BE2C (cell line): ENCODE measurements around the gene VAMP1.

Experiments
- DNase-seq: peaks from one replicate; pipeline ENCODE4 v3.0.0-alpha.2; 2020
- H3K27me3 ChIP-seq: fragments of 250-450 bp; sonication (Bioruptor Pico); 2 replicates; pipeline ENCODE4 v1.5.1; 2020; ENCODE audit warnings: mild to moderate bottlenecking
- H3K36me3 ChIP-seq: fragments of 250-450 bp; sonication (Bioruptor Pico); 2 replicates; pipeline ENCODE4 v1.5.1; 2020; ENCODE audit warnings: mild to moderate bottlenecking
- H3K4me1 ChIP-seq: fragments of 250-450 bp; sonication (Bioruptor Pico); 2 replicates; pipeline ENCODE4 v1.5.1; 2020
- H3K4me3 ChIP-seq: 2 replicates; pipeline ENCODE4 v1.5.1; 2011; ENCODE audit warnings: low read depth, low read length
- H3K9me3 ChIP-seq: fragments of 250-450 bp; sonication (Bioruptor Pico); 2 replicates; pipeline ENCODE4 v1.5.1; 2020
- CTCF ChIP-seq: IDR thresholded peaks from 2 replicates; pipeline ENCODE4 v1.5.1; 2012; ENCODE audit warnings: mild to moderate bottlenecking, low read depth, low read length

VAMP1 gene

GRCh38 chr12:6426882-6427671, 43.4 kb downstream of the VAMP1 start:
- Histone ChIP-seq H3K4me1 (peaks cover 4% of the 10 kb centered on the region; the same call in 1 of the 2 replicates), H3K27me3 (no peaks in the 10 kb centered on the region), H3K9me3 (no peaks in the 10 kb centered on the region), H3K4me3 (no peak overlapping the region), H3K36me3 (no peaks in the 10 kb centered on the region)
- no peak for TF ChIP-seq CTCF
- DNase-seq: no peak

- no peaks in the 10 kb centered on the region for H3K27me3 ChIP-seq
- peaks cover 4% of the 10 kb centered on the region; the same call in 1 of the 2 replicates for H3K4me1 ChIP-seq
- H3K4me3 ChIP-seq: no peak overlapping the region
- DNase-seq: no peak
- no peaks in the 10 kb centered on the region for H3K36me3 ChIP-seq
- H3K9me3 ChIP-seq: no peaks in the 10 kb centered on the region
- TF ChIP-seq CTCF: no peak
Observed at GRCh38 chr12:6425590-6426531, 44.6 kb downstream of the VAMP1 start.

- Histone ChIP-seq H3K9me3 (no peaks in the 10 kb centered on the region), H3K36me3 (no peaks in the 10 kb centered on the region), H3K4me3 (no peak overlapping the region), H3K27me3 (no peaks in the 10 kb centered on the region), H3K4me1 (no peaks in the 10 kb centered on the region)
- TF ChIP-seq CTCF: no peak
- DNase-seq: no peak
Observed at GRCh38 chr12:6424866-6425265, 45.6 kb downstream of the VAMP1 start.

- DNase-seq: no peak
- Histone ChIP-seq H3K4me1 (no peaks in the 10 kb centered on the region), H3K36me3 (no peaks in the 10 kb centered on the region), H3K4me3 (no peak overlapping the region), H3K9me3 (no peaks in the 10 kb centered on the region), H3K27me3 (no peaks in the 10 kb centered on the region)
- TF ChIP-seq CTCF: no peak
Observed at GRCh38 chr12:6424008-6424347, 46.5 kb downstream of the VAMP1 start.

- Histone ChIP-seq H3K4me1 (no peaks in the 10 kb centered on the region), H3K9me3 (no peaks in the 10 kb centered on the region), H3K4me3 (no peak overlapping the region), H3K27me3 (no peaks in the 10 kb centered on the region), H3K36me3 (no peaks in the 10 kb centered on the region)
- DNase-seq: peak; percentile 81
- peak; percentile 90 for TF ChIP-seq CTCF
Observed at GRCh38 chr12:6423267-6424007, 47.0 kb downstream of the VAMP1 start.
